ENCODE measurements around the gene BPI.
"Not testable (repeated sequence)": the region's sequence is repeated elsewhere in the genome, so short reads cannot be mapped to it uniquely, and the experiment has no call there.

DNA sequence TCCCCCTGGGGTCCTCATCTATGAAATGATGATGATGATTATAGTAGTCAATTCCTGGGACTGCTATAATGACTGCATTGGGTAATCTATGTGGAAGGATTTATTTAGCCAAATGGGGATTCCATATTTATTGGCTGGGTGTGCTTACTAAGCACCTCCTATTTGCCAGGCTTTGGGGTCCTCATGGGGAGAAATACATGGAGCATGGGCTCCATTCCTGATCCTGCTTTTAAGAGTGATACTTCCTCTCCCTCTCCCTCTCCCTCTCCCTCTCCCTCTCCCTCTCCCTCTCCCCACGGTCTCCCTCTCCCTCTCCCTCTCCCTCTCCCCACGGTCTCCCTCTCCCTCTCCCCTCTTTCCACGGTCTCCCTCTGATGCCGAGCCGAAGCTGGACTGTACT is 73.9 kb downstream of the BPI start:
- not testable (repeated sequence) for TF ChIP-seq POLR2A (IDR thresholded peaks at IDR 0.05)
- TF ChIP-seq, protein P1, sequence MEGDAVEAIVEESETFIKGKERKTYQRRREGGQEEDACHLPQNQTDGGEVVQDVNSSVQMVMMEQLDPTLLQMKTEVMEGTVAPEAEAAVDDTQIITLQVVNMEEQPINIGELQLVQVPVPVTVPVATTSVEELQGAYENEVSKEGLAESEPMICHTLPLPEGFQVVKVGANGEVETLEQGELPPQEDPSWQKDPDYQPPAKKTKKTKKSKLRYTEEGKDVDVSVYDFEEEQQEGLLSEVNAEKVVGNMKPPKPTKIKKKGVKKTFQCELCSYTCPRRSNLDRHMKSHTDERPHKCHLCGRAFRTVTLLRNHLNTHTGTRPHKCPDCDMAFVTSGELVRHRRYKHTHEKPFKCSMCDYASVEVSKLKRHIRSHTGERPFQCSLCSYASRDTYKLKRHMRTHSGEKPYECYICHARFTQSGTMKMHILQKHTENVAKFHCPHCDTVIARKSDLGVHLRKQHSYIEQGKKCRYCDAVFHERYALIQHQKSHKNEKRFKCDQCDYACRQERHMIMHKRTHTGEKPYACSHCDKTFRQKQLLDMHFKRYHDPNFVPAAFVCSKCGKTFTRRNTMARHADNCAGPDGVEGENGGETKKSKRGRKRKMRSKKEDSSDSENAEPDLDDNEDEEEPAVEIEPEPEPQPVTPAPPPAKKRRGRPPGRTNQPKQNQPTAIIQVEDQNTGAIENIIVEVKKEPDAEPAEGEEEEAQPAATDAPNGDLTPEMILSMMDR (IDR thresholded peaks at IDR 0.05), result not testable (repeated sequence)

Measured in esophagus squamous epithelium (tissue), 4 donors.